GM12872 (cell line): ENCODE measurements around the gene PIM3.

ENCODE experiments used
- CTCF ChIP-seq: IDR thresholded peaks from 3 replicates; pipeline ENCODE4 v1.5.1; 2011; ENCODE audit warnings: low read depth, mild to moderate bottlenecking, low read length, moderate library complexity; ENCODE audit not compliant: insufficient read depth

The PIM3 gene

GRCh38 chr22:49960159-49961004, at the start of gene PIM3:
TSS of gene PIM3 (plus strand) at chr22:49960772. CDS start at chr22:49960948, 176 bp downstream.
- TF ChIP-seq CTCF = no peak

GRCh38 chr22:49911881-49912625, 48.5 kb upstream of the PIM3 start:
- TF ChIP-seq CTCF = no peak

GRCh38 chr22:49913026-49913425, 47.5 kb upstream of the PIM3 start:
- no peak for TF ChIP-seq CTCF

GRCh38 chr22:49913446-49913845, 47.1 kb upstream of the PIM3 start:
- no peak for TF ChIP-seq CTCF

- TF ChIP-seq CTCF = no peak
Observed at GRCh38 chr22:49914256-49914655, 46.3 kb upstream of the PIM3 start.

- no peak for TF ChIP-seq CTCF
Observed at GRCh38 chr22:49915610-49916009, 45.0 kb upstream of the PIM3 start.

GRCh38 chr22:49916831-49917230, 43.7 kb upstream of the PIM3 start:
- no peak for TF ChIP-seq CTCF
